HG03103 (cell line): ENCODE results near the gene LCK.
A peak's percentile ranks its signal among the peaks of the same experiment; 100 is the strongest.
"Not testable (repeated sequence)": the region's sequence is repeated elsewhere in the genome, so short reads cannot be mapped to it uniquely, and the experiment has no call there.

ENCODE experiments used
- ATAC-seq: cut with Tn5 transposase; IDR thresholded peaks from one replicate; pipeline ENCODE4 v1.9.1; 2021; ENCODE audit warnings: low read depth; ENCODE audit not compliant: unreplicated experiment

The LCK gene

DNA sequence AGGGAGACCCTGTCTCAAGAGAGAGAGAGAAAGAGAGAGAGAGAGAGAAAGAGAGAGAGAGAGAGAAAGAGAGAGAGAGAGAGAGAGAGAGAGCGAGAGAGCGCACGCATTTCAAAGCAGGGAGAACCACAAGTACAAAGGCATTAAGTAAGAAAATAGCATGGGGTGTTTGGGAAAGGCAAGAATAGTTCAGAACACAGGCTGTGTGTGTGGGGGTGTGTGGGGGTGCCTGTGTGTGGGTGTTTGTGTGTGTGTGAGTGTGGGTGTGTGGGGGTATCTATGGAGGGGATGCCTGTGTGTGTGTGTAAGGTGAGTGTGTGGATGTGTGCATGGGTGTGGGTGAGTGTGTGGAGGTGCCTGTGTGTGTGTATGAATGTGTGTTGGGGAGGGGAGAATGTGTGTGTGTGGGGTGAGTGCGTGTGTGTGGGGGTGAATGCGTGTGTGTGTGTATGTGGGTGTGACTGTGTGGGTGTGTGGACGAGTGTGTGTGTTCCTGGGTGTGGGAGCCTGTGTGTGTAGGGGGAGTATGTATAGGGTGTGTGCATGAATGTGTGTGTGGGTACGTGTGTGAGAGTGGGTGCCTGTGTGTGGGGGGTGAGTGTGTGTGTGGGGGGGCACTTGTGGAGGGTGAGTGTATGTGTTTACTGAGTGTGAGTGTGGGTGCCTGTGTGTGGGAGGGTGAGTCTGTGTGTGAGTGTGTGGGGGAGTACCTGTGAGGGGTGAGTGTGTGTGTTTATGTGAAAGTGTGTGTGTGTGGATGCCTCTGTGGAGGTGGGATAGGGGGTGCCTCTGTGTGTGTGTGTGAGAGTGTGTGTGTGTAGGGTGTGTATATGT is 21.7 kb downstream of the LCK start:
- ATAC-seq, result no peak

GRCh38 chr1:32273391-32274208 is 22.5 kb downstream of the LCK start:
- ATAC-seq, result no peak

DNA sequence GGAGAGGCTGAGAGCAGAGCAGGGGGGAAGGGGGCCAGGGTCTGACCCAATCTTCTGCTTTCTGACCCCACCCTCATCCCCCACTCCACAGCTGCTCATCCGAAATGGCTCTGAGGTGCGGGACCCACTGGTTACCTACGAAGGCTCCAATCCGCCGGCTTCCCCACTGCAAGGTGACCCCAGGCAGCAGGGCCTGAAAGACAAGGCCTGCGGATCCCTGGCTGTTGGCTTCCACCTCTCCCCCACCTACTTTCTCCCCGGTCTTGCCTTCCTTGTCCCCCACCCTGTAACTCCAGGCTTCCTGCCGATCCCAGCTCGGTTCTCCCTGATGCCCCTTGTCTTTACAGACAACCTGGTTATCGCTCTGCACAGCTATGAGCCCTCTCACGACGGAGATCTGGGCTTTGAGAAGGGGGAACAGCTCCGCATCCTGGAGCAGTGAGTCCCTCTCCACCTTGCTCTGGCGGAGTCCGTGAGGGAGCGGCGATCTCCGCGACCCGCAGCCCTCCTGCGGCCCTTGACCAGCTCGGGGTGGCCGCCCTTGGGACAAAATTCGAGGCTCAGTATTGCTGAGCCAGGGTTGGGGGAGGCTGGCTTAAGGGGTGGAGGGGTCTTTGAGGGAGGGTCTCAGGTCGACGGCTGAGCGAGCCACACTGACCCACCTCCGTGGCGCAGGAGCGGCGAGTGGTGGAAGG is 23.7 kb downstream of the LCK start:
- ATAC-seq, result no peak

- ATAC-seq, result no peak
Observed at GRCh38 chr1:32275424-32275823, 24.4 kb downstream of the LCK start.

DNA sequence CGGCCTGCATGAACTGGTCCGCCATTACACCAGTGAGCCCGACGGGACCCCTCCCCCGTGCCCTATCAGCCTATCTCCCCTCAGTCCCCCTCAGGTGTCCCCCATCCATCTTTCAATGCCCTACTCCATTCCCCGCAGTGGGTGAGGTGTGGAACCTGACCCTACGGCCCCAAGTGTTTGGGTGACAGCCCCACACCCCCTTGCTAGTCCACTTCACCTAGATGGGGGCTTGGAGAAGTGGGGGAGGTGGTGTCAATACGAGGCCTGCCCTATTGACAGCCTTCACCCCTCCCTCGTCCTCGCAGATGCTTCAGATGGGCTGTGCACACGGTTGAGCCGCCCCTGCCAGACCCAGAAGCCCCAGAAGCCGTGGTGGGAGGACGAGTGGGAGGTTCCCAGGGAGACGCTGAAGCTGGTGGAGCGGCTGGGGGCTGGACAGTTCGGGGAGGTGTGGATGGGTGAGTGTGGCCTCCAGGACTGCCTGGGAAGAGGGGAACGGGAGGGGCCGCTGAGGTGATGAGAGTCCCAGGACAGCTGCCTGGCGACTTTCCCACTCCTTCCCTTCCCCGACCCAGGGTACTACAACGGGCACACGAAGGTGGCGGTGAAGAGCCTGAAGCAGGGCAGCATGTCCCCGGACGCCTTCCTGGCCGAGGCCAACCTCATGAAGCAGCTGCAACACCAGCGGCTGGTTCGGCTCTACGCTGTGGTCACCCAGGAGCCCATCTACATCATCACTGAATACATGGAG is 25.1 kb downstream of the LCK start:
- no peak for ATAC-seq

DNA sequence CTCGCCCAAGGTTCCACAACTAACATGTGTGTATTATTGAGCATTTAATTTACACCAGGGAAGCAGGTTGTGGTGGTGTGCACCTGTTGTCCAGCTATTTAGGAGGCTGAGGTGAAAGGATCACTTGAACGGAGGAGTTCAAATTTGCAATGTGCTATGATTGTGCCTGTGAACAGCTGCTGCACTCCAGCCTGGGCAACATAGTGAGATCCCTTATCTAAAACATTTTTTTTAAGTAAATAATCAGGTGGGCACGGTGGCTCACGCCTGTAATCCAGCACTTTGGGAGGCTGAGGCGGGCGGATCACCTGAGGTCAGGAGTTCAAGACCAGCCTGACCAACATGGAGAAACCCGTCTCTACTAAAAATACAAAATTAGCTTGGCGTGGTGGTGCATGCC is 33.7 kb downstream of the LCK start:
- ATAC-seq, result not testable (repeated sequence)

DNA sequence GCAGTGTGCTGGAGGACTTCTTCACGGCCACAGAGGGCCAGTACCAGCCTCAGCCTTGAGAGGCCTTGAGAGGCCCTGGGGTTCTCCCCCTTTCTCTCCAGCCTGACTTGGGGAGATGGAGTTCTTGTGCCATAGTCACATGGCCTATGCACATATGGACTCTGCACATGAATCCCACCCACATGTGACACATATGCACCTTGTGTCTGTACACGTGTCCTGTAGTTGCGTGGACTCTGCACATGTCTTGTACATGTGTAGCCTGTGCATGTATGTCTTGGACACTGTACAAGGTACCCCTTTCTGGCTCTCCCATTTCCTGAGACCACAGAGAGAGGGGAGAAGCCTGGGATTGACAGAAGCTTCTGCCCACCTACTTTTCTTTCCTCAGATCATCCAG is 34.6 kb downstream of the LCK start:
- no peak for ATAC-seq

DNA sequence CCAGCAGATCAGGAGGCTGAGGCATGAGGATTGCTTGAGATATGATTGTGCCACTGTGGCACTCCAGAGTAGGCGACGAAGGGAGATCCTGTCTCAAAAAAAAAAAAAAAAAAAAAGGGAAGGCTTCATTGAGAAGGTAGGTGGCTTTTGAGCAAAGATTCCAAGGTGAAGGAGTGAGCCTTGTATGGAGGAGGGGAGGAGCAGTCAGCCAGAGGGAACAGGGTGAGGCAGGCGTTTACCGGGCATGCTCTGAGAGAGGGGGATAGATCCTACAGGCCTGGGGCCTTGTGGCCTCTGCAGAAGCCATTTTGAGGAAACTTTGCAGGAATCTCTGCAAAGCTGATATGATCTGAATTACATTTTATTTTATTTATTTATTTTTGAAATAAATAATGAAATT is 35.7 kb downstream of the LCK start:
- ATAC-seq, result no peak

- ATAC-seq, result no peak
Observed at GRCh38 chr1:32289256-32289655, 38.2 kb downstream of the LCK start.

- no peak for ATAC-seq
Observed at GRCh38 chr1:32291145-32291707, 40.2 kb downstream of the LCK start.

- ATAC-seq, result peak; percentile 98
Observed at GRCh38 chr1:32291708-32292538, 40.9 kb downstream of the LCK start, which contains the start of gene HDAC1. TSS of gene HDAC1 (plus strand) at chr1:32292083. CDS start at chr1:32292170, 87 bp downstream.

DNA sequence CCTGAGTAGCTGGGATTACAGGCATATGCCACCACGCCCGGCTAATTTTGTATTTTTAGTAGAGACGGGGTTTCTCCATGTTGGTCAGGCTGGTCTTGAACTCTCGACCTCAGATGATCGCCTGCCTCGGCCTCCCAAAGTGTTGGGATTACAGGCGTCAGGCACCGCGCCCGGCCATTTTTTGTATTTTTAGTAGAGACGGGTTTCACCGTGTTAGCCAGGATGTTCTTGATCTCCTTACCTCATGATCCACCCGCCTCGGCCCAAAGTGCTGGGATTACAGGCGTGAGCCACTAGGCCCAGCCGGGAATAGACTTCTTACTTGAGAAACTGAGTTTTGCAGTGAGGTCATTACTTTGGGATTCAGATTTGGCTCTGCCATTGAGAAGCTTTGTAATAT is 47.1 kb downstream of the LCK start:
- not testable (repeated sequence) for ATAC-seq

DNA sequence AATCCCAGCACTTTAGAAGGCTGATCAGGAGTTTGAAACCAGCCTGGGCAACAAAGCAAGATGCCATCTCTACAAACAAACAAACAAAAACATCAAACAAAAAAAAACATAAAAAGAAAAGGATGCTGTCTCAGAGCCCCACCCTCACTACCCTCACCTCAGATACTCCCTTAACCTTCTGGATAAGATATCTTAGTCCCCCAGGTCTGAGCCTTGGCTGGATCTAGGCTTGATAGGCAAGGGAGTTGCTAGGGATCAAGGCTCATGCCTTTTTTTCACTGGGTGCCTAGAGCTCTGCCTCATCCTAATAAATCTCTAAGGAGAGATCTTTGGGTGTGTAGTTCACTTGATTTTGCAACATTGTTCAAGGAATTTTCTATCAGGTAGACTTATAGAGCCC is 48.3 kb downstream of the LCK start:
- ATAC-seq, result no peak

GRCh38 chr1:32303358-32303757 is 52.3 kb downstream of the LCK start:
- ATAC-seq, result no peak

GRCh38 chr1:32303997-32304622 is 53.0 kb downstream of the LCK start:
- ATAC-seq, result no peak

DNA sequence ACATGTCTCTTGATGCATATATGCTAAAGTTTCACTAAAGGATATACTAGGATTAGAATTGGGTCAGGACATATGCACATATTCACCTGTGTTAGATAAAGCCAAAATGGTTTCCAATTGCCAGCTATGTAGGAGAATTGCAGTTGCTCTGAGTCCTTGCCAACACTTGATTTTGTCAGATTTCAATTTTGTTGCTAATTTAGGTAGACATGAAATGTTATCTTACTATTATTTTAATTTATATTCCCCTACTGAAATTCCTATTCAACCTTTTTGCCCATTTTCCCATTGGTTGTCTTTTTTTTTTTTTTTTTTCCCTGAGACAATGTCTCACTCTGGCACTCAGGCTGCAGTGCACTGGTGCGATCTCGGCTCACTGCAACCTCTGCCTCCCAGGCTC is 54.2 kb downstream of the LCK start:
- no peak for ATAC-seq

DNA sequence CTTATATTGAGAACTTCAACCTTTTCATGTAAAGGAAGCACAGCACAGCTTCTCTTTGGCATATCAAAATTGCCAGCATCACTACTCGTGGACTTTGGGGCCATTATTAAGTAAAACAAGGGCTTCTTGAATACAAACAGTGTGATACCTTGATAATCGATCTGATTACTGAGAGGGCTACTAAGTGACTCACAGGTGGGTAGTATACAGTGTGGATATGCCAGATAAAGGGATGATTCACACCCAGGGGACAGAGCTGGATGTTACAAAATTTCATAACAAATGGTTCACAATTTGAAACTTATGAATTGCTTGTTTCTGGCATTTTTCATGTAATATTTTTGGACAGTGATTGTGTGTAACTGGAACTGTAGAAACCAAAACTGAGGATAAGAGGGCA is 56.3 kb downstream of the LCK start:
- ATAC-seq, result no peak

- ATAC-seq, result no peak
Observed at GRCh38 chr1:32309960-32310359, 58.9 kb downstream of the LCK start.
